Adrenal gland (tissue), 5 donors: ENCODE data around the gene OS9.

Source experiments
- CTCF ChIP-seq, 6 experiments: fragments of 450-650 bp in 4 of 6; fragments of 200-600 bp in 2 of 6; sonication (generic) in 1 of 6; IDR thresholded peaks; 1 replicate in 5 of 6; 2 replicates in 1 of 6; pipeline versions ENCODE4 v1.5.1 to v1.8.0; 2016 to 2021; ENCODE audit warnings: antibody characterized with exemption in 6 of 6, mild to moderate bottlenecking in 2 of 6, moderate library complexity in 1 of 6
- POLR2A ChIP-seq, 2 donors: fragments of 450-650 bp; IDR thresholded peaks; one replicate each; pipeline ENCODE4 v1.6.1; 2017; ENCODE audit warnings: antibody characterized with exemption in 2 of 2, mild to moderate bottlenecking in 2 of 2, moderate library complexity in 1 of 2
- donor health status: DM: no; HTN: no; CAD: no.

DNA sequence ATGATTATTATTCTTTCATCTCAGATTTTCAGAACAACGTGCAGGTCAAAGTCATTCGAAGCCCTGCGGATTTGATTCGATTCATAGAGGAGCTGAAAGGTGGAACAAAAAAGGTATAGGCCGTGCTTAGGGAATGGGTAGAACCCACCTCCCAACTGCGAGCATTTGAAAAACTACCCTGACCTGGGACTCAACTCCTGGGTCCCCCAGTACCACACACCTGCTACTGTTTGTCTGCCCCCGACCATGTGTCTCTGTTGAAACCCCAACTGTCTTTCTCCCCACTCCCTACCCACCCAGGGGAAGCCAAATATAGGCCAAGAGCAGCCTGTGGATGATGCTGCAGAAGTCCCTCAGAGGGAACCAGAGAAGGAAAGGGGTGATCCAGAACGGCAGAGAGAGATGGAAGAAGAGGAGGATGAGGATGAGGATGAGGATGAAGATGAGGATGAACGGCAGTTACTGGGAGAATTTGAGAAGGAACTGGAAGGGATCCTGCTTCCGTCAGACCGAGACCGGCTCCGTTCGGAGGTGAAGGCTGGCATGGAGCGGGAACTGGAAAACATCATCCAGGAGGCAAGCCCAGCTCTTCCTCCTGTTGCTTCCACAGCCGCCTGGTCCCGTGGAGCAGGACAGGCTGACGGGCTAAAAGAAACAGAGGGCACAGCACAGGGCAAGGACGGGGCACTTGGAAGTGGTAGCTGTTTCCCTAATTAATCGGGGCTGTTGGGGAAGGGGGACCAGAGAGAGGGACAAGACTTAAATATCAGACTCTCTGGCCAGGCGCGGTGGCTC, 24.1 kb downstream of the OS9 start:
- no peak for TF ChIP-seq CTCF (IDR thresholded peaks at IDR 0.05)
- TF ChIP-seq POLR2A (IDR thresholded peaks at IDR 0.05): no peak
